Transverse colon (tissue), 3 donors: ENCODE measurements around the gene GPRASP2.

Source experiments
- CTCF ChIP-seq, 5 experiments: fragments of 200-600 bp in 3 of 5; fragments of 450-650 bp in 2 of 5; sonication (generic) in 3 of 5; IDR thresholded peaks; 1 replicate in 2 of 5; 2 replicates in 3 of 5; pipeline ENCODE4 v1.5.1; 2016 to 2017; ENCODE audit warnings: antibody characterized with exemption in 5 of 5, inconsistent platforms in 3 of 5, mild to moderate bottlenecking in 2 of 5, moderate library complexity in 1 of 5
- POLR2A ChIP-seq: fragments of 450-650 bp; IDR thresholded peaks from one replicate; pipeline ENCODE4 v1.6.1; 2016; ENCODE audit warnings: antibody characterized with exemption, mild to moderate bottlenecking, moderate library complexity

GRCh38 chrX:102765217-102765616, 53.0 kb downstream of the GPRASP2 start:
- TF ChIP-seq CTCF (IDR thresholded peaks at IDR 0.05) (no peak), POLR2A (no peak)
